IPS-20b (cell line): Measurements from ENCODE around the gene RNPEPL1.
"Not testable (repeated sequence)": the region's sequence is repeated elsewhere in the genome, so short reads cannot be mapped to it uniquely, and the experiment has no call there.

Experiments used
- H3K27ac ChIP-seq: one replicate; pipeline ENCODE4 v1.5.1; 2013; ENCODE audit warnings: low read length
- H3K27me3 ChIP-seq: 2 replicates; pipeline ENCODE4 v1.6.1; 2013; ENCODE audit warnings: mild to moderate bottlenecking, low read length, inconsistent platforms; ENCODE audit not compliant: insufficient read depth
- H3K36me3 ChIP-seq: 2 replicates; pipeline ENCODE4 v1.6.1; 2013; ENCODE audit warnings: low read depth, mild to moderate bottlenecking, inconsistent platforms, low read length, moderate library complexity; ENCODE audit not compliant: insufficient read depth
- H3K4me1 ChIP-seq: 2 replicates; pipeline ENCODE4 v1.6.1; 2013; ENCODE audit warnings: mild to moderate bottlenecking, control low read depth, inconsistent platforms, low read length, moderate library complexity; ENCODE audit not compliant: insufficient read depth
- H3K4me3 ChIP-seq: 2 replicates; pipeline ENCODE4 v1.5.1; 2013; ENCODE audit warnings: mild to moderate bottlenecking, low read length, inconsistent platforms
- H3K9ac ChIP-seq: 2 replicates; pipeline ENCODE4 v1.6.1; 2013; ENCODE audit warnings: low read depth, mild to moderate bottlenecking, inconsistent platforms, low read length, moderate library complexity
- H3K9me3 ChIP-seq: 2 replicates; pipeline ENCODE4 v1.6.1; 2013; ENCODE audit warnings: mild to moderate bottlenecking, low read depth, low read length, inconsistent platforms; ENCODE audit not compliant: insufficient read depth

Gene RNPEPL1

DNA sequence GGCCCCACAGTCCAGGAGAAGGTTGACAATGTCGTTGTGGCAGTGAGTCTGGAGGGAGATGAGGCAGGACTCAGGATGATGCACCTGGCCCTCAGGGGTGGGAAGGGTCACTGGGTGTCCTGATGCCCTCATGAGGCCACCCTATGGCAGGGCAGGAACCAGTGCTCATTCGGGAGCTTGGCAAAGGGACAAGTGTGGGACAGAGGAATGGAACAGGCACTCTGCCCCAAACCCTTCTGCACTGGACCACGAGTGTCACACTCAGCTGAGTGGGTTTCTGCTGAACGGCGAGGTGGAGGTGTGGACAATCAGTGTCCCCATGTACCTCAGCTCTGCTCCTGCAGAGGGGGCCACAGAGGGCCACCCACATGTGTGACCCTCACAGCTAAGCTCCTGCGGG lies 42.5 kb upstream of the RNPEPL1 start:
- no peak overlapping the region for H3K27ac ChIP-seq
- peaks cover 5% of the 10 kb centered on the region for H3K27me3 ChIP-seq
- no peak overlapping the region for H3K9ac ChIP-seq
- H3K36me3 ChIP-seq, result no peaks in the 10 kb centered on the region
- no peak overlapping the region for H3K4me3 ChIP-seq
- peaks cover 62% of the 10 kb centered on the region for H3K9me3 ChIP-seq
- H3K4me1 ChIP-seq, result no peaks in the 10 kb centered on the region

DNA sequence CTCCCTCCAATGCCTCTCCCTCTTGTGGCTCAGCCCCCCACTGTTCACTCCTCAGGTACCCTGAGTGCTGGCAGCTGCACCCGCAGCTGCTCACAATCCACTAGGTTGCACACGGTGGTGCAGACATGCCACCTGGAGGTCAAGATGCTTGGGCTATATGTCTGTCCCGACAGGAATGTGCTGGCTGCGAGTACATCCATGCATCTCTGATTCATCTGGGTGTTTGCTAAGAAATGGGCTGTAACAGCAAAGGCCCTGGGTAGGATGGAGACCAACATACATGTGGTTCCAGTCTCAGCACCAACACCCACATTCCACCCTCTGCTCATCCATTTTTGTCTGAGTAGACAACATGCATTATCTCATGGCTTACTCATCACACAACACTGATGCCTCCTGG lies 41.8 kb upstream of the RNPEPL1 start:
- no peak overlapping the region for H3K4me3 ChIP-seq
- no peaks in the 10 kb centered on the region for H3K27me3 ChIP-seq
- no peak overlapping the region for H3K27ac ChIP-seq
- no peak overlapping the region for H3K9ac ChIP-seq
- H3K36me3 ChIP-seq, result no peaks in the 10 kb centered on the region
- H3K9me3 ChIP-seq, result peaks cover 69% of the 10 kb centered on the region
- no peaks in the 10 kb centered on the region for H3K4me1 ChIP-seq

DNA sequence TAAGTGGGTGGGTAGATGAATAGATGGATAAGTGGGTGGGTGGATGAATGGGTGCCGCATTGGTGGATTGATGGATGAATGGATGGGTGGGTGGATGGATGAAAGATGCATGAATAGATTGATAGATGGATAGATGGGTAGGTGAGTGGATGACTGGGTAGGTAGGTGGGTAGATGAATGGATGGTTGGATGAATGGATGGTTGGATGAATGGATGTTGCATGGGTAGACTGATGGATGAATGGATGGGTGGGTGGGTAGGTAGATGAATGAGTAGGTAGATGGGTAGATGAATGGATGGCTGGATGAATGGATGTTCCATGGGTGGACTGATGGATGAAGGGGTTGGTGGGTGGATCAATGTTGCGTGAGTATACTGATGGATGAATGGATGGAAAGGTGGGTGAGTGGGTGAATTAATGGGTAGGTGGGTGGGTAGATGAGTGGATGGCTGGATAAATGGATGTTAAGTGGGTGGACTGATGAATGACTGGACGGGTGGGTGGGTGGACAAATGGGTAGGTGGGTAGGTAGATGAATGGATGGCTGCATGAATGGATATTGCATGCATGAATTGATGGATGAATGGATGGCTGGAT lies 41.0 kb upstream of the RNPEPL1 start:
- no peak overlapping the region for H3K9ac ChIP-seq
- no peak overlapping the region for H3K4me3 ChIP-seq
- H3K27me3 ChIP-seq, result no peaks in the 10 kb centered on the region
- H3K36me3 ChIP-seq, result no peaks in the 10 kb centered on the region
- peaks cover 76% of the 10 kb centered on the region for H3K9me3 ChIP-seq
- no peaks in the 10 kb centered on the region for H3K4me1 ChIP-seq
- no peak overlapping the region for H3K27ac ChIP-seq

DNA sequence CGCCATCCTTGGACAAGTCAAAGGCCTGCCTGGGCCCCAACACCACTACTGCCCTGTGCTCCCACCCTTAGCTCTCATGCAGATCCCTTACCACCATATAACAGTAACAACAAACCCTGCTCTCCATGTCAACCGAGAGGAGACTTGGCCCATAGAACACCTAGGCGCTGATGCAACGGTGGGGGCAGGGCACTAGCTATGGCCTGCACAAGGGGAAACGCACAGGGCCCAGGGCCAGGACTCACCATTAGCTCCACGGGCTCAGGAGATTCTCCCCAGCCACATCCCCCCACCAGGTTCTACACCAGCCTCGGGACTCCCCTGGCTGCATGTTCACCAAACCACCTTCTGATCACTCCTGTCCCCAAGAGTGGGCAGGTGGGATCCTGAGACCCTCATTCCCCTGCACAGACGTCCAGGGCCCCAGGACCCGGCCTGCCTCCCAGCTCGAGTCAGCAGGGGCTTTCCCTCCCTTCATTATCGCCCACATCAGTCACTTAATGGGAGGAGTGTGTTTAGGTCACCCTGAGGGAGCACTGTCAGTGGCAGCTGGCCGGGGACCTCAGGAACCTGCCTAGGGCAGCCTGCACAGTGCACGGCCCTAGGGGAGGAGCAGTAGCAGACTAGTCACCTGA lies 39.8 kb upstream of the RNPEPL1 start:
- Histone ChIP-seq H3K36me3 (no peaks in the 10 kb centered on the region), H3K27ac (no peak overlapping the region), H3K4me1 (no peaks in the 10 kb centered on the region), H3K9me3 (peaks cover 75% of the 10 kb centered on the region), H3K9ac (no peak overlapping the region), H3K27me3 (no peaks in the 10 kb centered on the region), H3K4me3 (no peak overlapping the region)

DNA sequence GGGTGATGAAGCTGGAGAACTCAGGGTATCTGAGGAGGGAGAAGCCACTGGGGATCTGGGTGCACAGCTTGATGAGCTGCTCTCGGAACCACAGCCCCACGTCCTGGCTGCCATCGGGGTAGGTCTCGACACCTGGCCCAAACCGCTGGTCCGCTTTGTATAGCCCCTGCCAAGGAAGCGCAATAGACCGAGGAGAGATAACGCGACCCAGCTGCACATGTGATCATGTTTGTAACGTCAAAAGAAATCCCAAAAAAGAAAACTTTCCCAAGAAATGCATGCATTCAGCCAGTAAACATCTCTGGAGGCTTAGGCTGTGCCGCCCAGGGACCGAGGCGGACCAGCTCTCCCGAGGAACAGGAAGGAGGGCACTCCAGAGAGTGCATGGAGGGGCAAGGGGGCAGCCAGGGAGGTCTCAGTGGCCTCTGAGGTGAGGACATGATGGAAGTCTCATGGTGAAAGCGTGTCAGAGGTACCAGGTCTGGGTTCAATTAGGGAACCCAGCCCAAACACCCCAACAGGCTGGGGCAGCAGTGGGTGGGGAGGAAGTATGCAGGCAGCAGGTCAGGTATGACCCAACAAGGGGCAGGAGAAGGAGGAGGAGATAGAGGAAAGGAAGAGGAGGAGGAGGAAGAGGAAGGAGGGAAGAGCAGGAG lies 38.8 kb upstream of the RNPEPL1 start:
- Histone ChIP-seq H3K4me1 (no peaks in the 10 kb centered on the region), H3K27ac (no peak overlapping the region), H3K4me3 (no peak overlapping the region), H3K9me3 (peaks cover 66% of the 10 kb centered on the region), H3K36me3 (no peaks in the 10 kb centered on the region), H3K27me3 (no peaks in the 10 kb centered on the region), H3K9ac (no peak overlapping the region)

DNA sequence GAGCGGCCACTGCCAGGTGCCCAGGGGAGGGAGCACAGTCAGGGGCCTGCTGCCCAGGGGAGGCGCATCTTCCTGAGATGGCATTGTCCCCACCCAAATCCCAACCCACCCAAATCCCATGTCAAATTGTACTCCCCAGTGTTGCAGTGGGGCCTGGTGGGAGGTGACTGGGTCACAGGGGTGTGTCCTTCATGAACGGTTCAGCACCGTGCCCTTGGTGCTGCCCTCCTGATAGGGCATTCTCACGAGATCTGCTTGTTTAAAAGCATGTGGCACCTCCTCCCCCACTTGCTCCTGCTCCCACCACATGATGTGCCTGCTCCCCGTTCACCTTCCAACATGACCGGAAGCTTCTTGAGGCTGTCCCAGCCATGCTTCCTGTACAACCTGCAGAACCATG lies 38.1 kb upstream of the RNPEPL1 start:
- Histone ChIP-seq H3K9me3 (peaks cover 59% of the 10 kb centered on the region), H3K36me3 (no peaks in the 10 kb centered on the region), H3K4me1 (no peaks in the 10 kb centered on the region), H3K4me3 (no peak overlapping the region), H3K9ac (no peak overlapping the region), H3K27me3 (no peaks in the 10 kb centered on the region), H3K27ac (no peak overlapping the region)

DNA sequence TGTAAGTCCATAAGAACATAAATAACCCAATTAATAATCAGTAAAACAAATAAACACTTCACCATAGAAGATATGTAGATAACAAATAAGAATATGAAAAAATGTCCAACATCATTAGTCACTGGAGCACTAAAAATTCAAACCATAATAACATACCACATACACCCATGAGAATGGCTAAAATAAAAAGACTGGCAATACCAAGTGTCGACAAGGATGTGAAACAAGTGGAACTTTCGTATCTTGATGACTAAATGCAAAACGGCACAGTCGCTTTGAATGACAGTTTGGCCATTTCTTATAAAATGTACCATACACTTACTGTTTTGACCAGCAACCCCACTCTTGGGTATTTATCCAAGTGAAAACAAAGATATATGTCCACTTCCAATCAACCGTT lies 37.2 kb upstream of the RNPEPL1 start:
- Histone ChIP-seq H3K36me3 (no peaks in the 10 kb centered on the region), H3K9me3 (peaks cover 50% of the 10 kb centered on the region), H3K27me3 (no peaks in the 10 kb centered on the region), H3K27ac (no peak overlapping the region), H3K9ac (no peak overlapping the region), H3K4me3 (no peak overlapping the region), H3K4me1 (no peaks in the 10 kb centered on the region)

DNA sequence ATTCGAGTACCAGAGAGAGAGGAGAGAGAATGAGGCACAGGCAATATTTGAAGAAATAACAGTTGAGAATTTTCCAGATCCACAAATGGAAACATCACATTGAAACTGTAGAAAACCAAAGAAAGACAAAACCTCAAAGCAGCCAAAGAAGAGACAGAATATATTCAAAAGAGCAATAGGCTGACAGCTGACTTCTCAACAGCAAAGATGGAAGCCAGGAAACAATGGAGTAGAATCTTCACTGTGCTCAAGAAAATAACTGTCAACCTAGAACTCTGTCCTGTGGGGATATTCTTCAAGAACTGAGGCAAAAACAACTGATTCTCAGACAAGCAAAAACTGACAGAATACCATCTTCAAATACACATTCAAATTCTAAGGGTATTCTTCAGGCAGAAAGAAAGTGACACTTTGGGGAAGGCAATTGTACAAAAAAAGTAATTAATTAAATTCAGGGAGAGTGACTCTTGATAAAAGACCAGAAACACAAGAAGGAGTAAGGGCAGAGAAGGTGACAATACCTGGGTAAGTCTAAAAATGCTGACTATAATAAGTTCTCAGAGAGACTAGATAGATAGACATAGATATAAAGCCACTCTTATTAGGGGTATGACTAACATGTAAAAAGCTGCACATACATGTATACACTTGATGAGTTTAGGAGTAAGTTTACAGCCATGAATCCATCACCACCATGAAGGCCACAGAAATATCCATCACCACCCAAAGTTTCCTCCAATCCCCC lies 36.1 kb upstream of the RNPEPL1 start:
- Histone ChIP-seq H3K9ac (no peak overlapping the region), H3K4me1 (no peaks in the 10 kb centered on the region), H3K27ac (no peak overlapping the region), H3K27me3 (no peaks in the 10 kb centered on the region), H3K9me3 (peaks cover 39% of the 10 kb centered on the region), H3K4me3 (no peak overlapping the region), H3K36me3 (no peaks in the 10 kb centered on the region)

DNA sequence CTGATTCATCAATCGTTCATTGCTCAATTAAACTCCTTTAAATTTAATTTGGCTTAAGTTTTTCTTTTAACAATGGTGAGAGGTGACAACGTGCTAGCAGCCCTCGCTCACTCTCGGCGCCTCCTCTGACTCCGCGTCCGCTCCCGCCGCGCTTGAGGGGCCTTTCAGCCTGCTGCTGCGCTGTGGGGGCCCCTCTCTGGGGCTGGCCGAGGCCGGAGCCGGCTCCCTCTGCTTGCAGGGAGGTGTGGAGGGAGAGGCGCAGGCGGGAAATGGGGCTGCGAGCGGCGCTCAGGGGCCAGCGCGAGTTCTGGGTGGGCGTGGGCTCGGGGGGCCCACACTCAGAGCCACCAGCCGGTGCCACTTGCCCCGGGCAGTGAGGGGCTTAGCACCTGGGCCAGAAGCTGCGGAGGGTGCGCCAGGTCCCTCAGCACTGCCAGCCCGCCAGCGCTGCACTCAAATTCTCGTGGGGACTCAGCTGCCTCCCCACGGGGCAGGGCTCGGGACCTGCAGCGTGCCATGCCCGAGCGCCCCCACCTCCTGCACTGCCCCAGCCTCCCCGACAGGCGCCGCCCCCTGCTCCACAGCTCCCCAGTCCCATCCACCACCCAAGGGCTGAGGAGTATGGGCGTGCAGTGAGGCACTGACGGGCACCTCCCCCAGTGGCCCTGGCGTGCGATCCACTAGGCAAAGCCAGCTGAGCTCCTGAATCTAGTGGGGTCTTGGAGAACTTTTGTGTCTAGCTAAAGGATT lies 30.1 kb upstream of the RNPEPL1 start:
- Histone ChIP-seq H3K36me3 (peaks cover 5% of the 10 kb centered on the region; the same call in 1 of the 2 replicates), H3K9ac (no peak overlapping the region), H3K9me3 (peaks cover 6% of the 10 kb centered on the region; the same call in 1 of the 2 replicates), H3K4me3 (no peak overlapping the region), H3K27me3 (no peaks in the 10 kb centered on the region), H3K4me1 (no peaks in the 10 kb centered on the region), H3K27ac (no peak overlapping the region)

DNA sequence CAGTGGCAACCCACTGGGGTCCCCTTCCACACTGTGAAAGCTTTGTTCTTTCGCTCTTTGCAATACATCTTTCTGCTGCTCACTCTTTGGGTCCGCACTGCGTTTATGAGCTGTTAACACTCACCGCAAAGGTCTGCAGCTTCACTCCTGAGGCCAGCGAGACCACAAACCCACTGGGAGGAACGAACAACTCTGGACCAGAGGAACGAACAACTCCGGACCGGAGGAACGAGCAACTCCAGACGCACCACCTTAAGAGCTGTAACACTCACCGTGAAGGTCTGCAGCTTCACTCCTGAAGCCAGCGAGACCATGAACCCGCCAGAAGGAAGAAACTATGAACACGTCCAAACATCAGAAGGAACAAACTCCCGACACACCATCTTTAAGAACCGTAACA lies 29.2 kb upstream of the RNPEPL1 start:
- H3K27me3 ChIP-seq, H3K4me3 ChIP-seq, H3K27ac ChIP-seq, H3K9me3 ChIP-seq, H3K9ac ChIP-seq, H3K36me3 ChIP-seq, H3K4me1 ChIP-seq: not testable (repeated sequence)

DNA sequence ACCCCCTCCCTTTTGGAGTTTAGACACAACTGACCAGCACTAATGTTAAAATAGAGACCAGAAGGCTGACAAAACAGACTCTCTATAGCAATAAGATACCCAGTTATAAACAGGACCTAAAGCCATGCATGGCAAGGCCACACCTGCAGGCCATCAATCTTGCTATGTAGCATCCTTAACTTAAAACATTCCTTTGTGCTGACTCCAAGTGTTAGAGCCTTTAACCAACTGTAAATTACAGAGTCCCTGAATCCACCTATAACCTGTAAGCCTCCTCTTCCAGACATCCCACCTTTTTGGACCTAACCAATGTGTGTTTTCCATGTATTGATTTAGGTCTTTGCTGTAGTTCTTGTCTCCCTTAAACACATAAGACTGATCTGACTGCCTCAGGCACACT lies 28.4 kb upstream of the RNPEPL1 start:
- H3K36me3 ChIP-seq, result peaks cover 5% of the 10 kb centered on the region; the same call in 1 of the 2 replicates
- peaks cover 11% of the 10 kb centered on the region; the same call in 1 of the 2 replicates for H3K9me3 ChIP-seq
- no peak overlapping the region for H3K27ac ChIP-seq
- H3K9ac ChIP-seq, result no peak overlapping the region
- H3K27me3 ChIP-seq, result no peaks in the 10 kb centered on the region
- H3K4me3 ChIP-seq, result no peak overlapping the region
- H3K4me1 ChIP-seq, result no peaks in the 10 kb centered on the region
